ENCODE results near the gene P2RY2. TPM values are rescaled to one million over a fixed set of nuclear protein-coding genes. Genes with fewer than 3 reads are reported as not detected.

Gene P2RY2
- total RNA-seq, 1 experiment from 2014 or later: 22.5 TPM

DNA sequence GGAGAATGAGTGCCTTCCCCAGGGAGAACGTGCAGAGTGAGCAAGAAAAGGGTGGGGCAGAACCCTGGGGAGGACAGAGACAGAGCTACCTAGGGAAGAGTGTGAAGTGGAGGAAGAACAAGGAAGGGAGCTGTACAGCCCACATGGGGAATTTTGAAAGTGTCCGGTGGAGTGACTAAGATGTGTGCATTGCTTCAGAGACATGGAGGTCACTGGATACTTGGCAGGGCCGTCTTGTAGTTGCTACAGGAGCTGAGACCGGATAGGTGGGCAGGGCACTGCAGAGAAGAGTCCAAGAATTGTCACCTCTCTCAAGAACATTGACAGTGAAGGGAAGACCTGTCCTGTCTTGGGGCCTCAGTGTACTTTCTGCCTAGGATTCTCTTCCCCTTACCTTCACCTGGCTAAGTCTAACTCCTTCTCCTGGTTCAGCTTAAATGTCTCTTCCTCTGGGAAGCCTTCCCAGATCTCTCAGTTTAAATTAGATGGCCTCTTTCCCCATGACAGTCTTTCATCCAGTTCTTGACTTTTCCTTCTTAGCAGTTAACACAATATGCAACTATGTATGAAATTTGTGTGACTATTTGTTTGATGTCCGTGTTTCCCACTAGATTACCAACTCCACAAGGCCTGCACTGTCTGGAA lies 44.9 kb downstream of the P2RY2 start:
- Histone ChIP-seq H3K79me2 (ENCODE audit: low read depth) (no peaks in the 10 kb centered on the region), H3K36me3 (ENCODE audit: low read depth) (no peaks in the 10 kb centered on the region), H3K9me2 (ENCODE audit: insufficient read depth) (no peaks in the 10 kb centered on the region), H4K20me1 (ENCODE audit: insufficient read depth) (no peaks in the 10 kb centered on the region), H3K27me3 (ENCODE audit: insufficient read depth, low read depth) (no peaks in the 10 kb centered on the region), H3K27ac (peak overlapping the region; percentile 61), H3F3A (ENCODE audit: insufficient read depth, low read depth) (peaks cover 39% of the 10 kb centered on the region), H3K4me2 (peak overlapping the region; percentile 32), H3K4me3 (no peak overlapping the region), H2AFZ (no peak overlapping the region), H3K9me3 (ENCODE audit: insufficient read depth, low read depth) (no peaks in the 10 kb centered on the region), H3K4me1 (replicated peaks; ENCODE audit: insufficient read depth) (peaks cover 57% of the 10 kb centered on the region)
- no TSS peak for BruUV-seq (replicated peaks)
- no peak for TF ChIP-seq CTCF (conservative IDR thresholded peaks at IDR 0.05)
- TF ChIP-seq EZH2 (IDR thresholded peaks at IDR 0.05; ENCODE audit: low read depth): no peak
- POLR2A ChIA-PET (ENCODE audit: unreplicated experiment): interaction anchor here (0.5 to 0.6 kb wide), 2 partner anchors 14 to 772 kb away, joined by 3 to 4 read pairs; no protein-coding TSS in a partner anchor
- CTCF ChIA-PET: interaction anchor here (0.7 to 0.8 kb wide), 2 partner anchors 83 to 538 kb away, joined by 3 to 4 read pairs; no protein-coding TSS in a partner anchor
- DNase-seq: peak; percentile 45 to 90
- intact Hi-C loops (cut with micrococcal nuclease; ENCODE audit: unreplicated experiment): no loop called here

DNA sequence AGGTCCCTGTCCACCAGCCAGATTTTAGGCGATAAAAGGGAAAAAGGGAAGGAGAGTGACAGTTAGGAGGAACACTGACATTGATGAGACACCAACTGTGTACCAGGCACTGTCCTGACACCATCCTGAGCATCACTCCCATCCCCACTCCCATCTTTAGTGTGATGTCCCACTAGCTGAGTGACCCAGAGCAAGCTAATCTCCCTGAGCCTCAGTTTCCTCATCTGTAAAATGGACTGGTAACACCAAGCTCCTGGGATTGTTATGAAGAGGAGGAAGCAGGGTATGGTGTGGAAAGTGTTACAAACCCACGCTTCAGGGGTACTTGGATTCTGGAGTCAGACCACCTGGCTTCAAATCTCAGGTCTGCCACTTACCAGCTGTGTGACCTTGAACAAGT lies 45.6 kb downstream of the P2RY2 start:
- BruUV-seq (replicated peaks): no TSS peak
- H3K27ac ChIP-seq: peak overlapping the region; percentile 61
- H3K4me2 ChIP-seq: peak overlapping the region; percentile 32; the same call in 1 of the 2 replicates
- intact Hi-C loops (cut with micrococcal nuclease; ENCODE audit: unreplicated experiment): no loop called here
- no peaks in the 10 kb centered on the region for H3K9me3 ChIP-seq (ENCODE audit: insufficient read depth, low read depth)
- CTCF ChIA-PET: no interaction called here
- H3K4me3 ChIP-seq: no peak overlapping the region
- H2AFZ ChIP-seq: no peak overlapping the region
- no peaks in the 10 kb centered on the region for H4K20me1 ChIP-seq (ENCODE audit: insufficient read depth)
- no peaks in the 10 kb centered on the region for H3K79me2 ChIP-seq (ENCODE audit: low read depth)
- no peaks in the 10 kb centered on the region for H3K9me2 ChIP-seq (ENCODE audit: insufficient read depth)
- POLR2A ChIA-PET (ENCODE audit: unreplicated experiment): no interaction called here
- no peak for DNase-seq
- H3K36me3 ChIP-seq (ENCODE audit: low read depth): no peaks in the 10 kb centered on the region
- peaks cover 33% of the 10 kb centered on the region for H3F3A ChIP-seq (ENCODE audit: insufficient read depth, low read depth)
- H3K4me1 ChIP-seq (replicated peaks; ENCODE audit: insufficient read depth): peaks cover 55% of the 10 kb centered on the region
- no peaks in the 10 kb centered on the region for H3K27me3 ChIP-seq (ENCODE audit: insufficient read depth, low read depth)
- no peak for TF ChIP-seq CTCF (conservative IDR thresholded peaks at IDR 0.05)
- TF ChIP-seq EZH2 (IDR thresholded peaks at IDR 0.05; ENCODE audit: low read depth): no peak

DNA sequence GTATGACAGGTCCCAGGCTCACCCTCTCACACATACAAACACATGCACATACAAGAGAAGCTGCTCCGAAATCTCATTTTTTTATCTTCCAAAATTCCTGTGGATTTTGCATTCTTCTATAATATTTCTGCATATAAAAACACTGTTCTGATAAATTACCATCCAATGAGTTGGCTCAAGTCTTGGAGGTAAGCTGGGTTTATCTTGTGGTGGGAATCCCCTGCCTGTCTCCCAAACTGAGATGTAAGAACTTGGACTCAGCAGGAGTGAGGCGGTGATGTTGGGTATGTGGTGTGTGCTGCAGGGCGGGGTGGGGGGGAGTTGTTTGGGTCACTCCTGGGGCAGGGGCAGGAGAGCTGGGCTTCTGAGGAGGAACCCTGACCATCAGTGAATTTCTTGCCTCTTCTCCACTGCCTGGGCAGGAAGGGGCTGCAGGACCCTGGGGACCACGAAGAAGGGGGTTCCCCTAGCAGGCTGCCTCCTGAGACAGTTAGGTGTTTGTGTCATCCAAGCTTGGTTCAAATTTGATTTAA lies 47.3 kb downstream of the P2RY2 start:
- no peaks in the 10 kb centered on the region for H4K20me1 ChIP-seq (ENCODE audit: insufficient read depth)
- no peaks in the 10 kb centered on the region for H3K27me3 ChIP-seq (ENCODE audit: insufficient read depth, low read depth)
- H3K4me3 ChIP-seq: no peak overlapping the region
- ChIA-PET POLR2A (ENCODE audit: unreplicated experiment) (interaction anchor here (0.6 kb wide), 1 partner anchor 514 kb away, joined by 3 read pairs; no protein-coding TSS in a partner anchor), CTCF (no interaction called here)
- H3F3A ChIP-seq (ENCODE audit: insufficient read depth, low read depth): peaks cover 39% of the 10 kb centered on the region
- no peaks in the 10 kb centered on the region for H3K9me2 ChIP-seq (ENCODE audit: insufficient read depth)
- no peaks in the 10 kb centered on the region for H3K79me2 ChIP-seq (ENCODE audit: low read depth)
- no peak overlapping the region for H2AFZ ChIP-seq
- no TSS peak for BruUV-seq (replicated peaks)
- no peak for DNase-seq
- TF ChIP-seq EZH2 (IDR thresholded peaks at IDR 0.05; ENCODE audit: low read depth) (no peak), CTCF (conservative IDR thresholded peaks at IDR 0.05) (no peak)
- no peaks in the 10 kb centered on the region for H3K9me3 ChIP-seq (ENCODE audit: insufficient read depth, low read depth)
- no peak overlapping the region for H3K27ac ChIP-seq
- H3K4me2 ChIP-seq: no peak overlapping the region
- peaks cover 56% of the 10 kb centered on the region for H3K4me1 ChIP-seq (replicated peaks; ENCODE audit: insufficient read depth)
- no peaks in the 10 kb centered on the region for H3K36me3 ChIP-seq (ENCODE audit: low read depth)
- intact Hi-C loops (cut with micrococcal nuclease; ENCODE audit: unreplicated experiment): no loop called here

All from PC-9 (cell line).